Astrocyte (in vitro differentiated cells and primary cell): ENCODE measurements around the gene NR2F1. TPM values are rescaled to one million over a fixed set of nuclear protein-coding genes. Genes with fewer than 3 reads are reported as not detected.

ENCODE experiments used
- DNase-seq: peaks from one replicate; pipeline ENCODE4 v3.0.0-alpha.2; 2010; ENCODE audit warnings: low read depth
- FAIRE-seq: peaks from 2 replicates; lab custom pipeline; 2011; peaks lifted over from hg19 to GRCh38; lab: Jason Lieb, UNC
- H2AFZ ChIP-seq: 2 replicates; pipeline ENCODE4 v1.6.0; 2012; ENCODE audit warnings: low read depth, low read length, inconsistent platforms
- H3K27ac ChIP-seq: 2 replicates; pipeline ENCODE4 v1.5.1; 2011; ENCODE audit warnings: low read depth, low read length, inconsistent platforms
- H3K27me3 ChIP-seq: 2 replicates; pipeline ENCODE4 v1.6.0; 2011; ENCODE audit warnings: low read length, inconsistent platforms; ENCODE audit not compliant: insufficient read depth
- H3K36me3 ChIP-seq: 2 replicates; pipeline ENCODE4 v1.5.1; 2011; ENCODE audit warnings: low read length, inconsistent platforms; ENCODE audit not compliant: insufficient read depth
- H3K4me1 ChIP-seq: 2 replicates; pipeline ENCODE4 v1.5.1; 2011; ENCODE audit warnings: low read length, inconsistent platforms; ENCODE audit not compliant: insufficient read depth
- H3K4me2 ChIP-seq: 2 replicates; pipeline ENCODE4 v1.6.0; 2012; ENCODE audit warnings: low read length, inconsistent platforms
- H3K4me3 ChIP-seq: 2 replicates; pipeline ENCODE4 v1.5.1; 2011; ENCODE audit warnings: low read depth, mild to moderate bottlenecking, low read length, inconsistent platforms; ENCODE audit not compliant: insufficient read depth
- H3K79me2 ChIP-seq: 2 replicates; pipeline ENCODE4 v1.6.0; 2012; ENCODE audit warnings: mild to moderate bottlenecking, low read length, inconsistent platforms; ENCODE audit not compliant: insufficient read depth
- H3K9ac ChIP-seq: 2 replicates; pipeline ENCODE4 v1.6.0; 2012; ENCODE audit warnings: mild to moderate bottlenecking, low read length, inconsistent platforms
- H3K9me3 ChIP-seq: 2 replicates; pipeline ENCODE4 v1.5.1; 2012; ENCODE audit warnings: low read depth, mild to moderate bottlenecking, low read length, inconsistent platforms; ENCODE audit not compliant: insufficient read depth
- H4K20me1 ChIP-seq: 2 replicates; pipeline ENCODE4 v1.6.0; 2012; ENCODE audit warnings: low read length, inconsistent platforms; ENCODE audit not compliant: insufficient read depth
- H3K27ac Mint-ChIP-seq: one replicate; pipeline ENCODE4 v1.8.0; 2021; ENCODE audit warnings: mild to moderate bottlenecking, mixed read lengths; ENCODE audit not compliant: unreplicated experiment
- H3K27me3 Mint-ChIP-seq: one replicate; pipeline ENCODE4 v1.8.0; 2021; ENCODE audit warnings: low read depth, mixed read lengths; ENCODE audit not compliant: unreplicated experiment
- H3K36me3 Mint-ChIP-seq: one replicate; pipeline ENCODE4 v1.8.0; 2021; ENCODE audit warnings: low read depth, mixed read lengths; ENCODE audit not compliant: unreplicated experiment
- H3K4me1 Mint-ChIP-seq: one replicate; pipeline ENCODE4 v1.8.0; 2021; ENCODE audit warnings: low read depth, mixed read lengths; ENCODE audit not compliant: unreplicated experiment
- H3K4me3 Mint-ChIP-seq: one replicate; pipeline ENCODE4 v1.8.0; 2021; ENCODE audit warnings: mild to moderate bottlenecking, moderate library complexity, mixed read lengths; ENCODE audit not compliant: unreplicated experiment
- H3K9me3 Mint-ChIP-seq: one replicate; pipeline ENCODE4 v1.8.0; 2021; ENCODE audit warnings: mild to moderate bottlenecking, mixed read lengths; ENCODE audit not compliant: unreplicated experiment
- CTCF ChIP-seq: IDR thresholded peaks from 2 replicates; pipeline ENCODE4 v1.5.1; 2011; ENCODE audit warnings: low read depth, mild to moderate bottlenecking, inconsistent platforms, low read length, moderate library complexity; ENCODE audit not compliant: insufficient read depth
- EZH2 ChIP-seq: IDR thresholded peaks from 2 replicates; pipeline ENCODE4 v1.6.1; 2012; ENCODE audit warnings: mild to moderate bottlenecking, low read length, inconsistent platforms; ENCODE audit not compliant: insufficient read depth
- total RNA-seq: library from RNA; stranded (reverse); gene quantifications from 2 replicates; pipeline ENCODE4 v1.2.1, GENCODE V29; 2021

NR2F1 gene
- total RNA-seq, 1 donor from 2014 or later, result 4.3 TPM

GRCh38 chr5:93586736-93587596 is 3.9 kb downstream of the NR2F1 start:
- Mint-ChIP-seq H3K4me3 (no peak overlapping the region), H3K4me1 (peaks cover 10% of the 10 kb centered on the region), H3K27me3 (peaks cover 61% of the 10 kb centered on the region), H3K27ac (no peak overlapping the region), H3K36me3 (peaks cover 11% of the 10 kb centered on the region), H3K9me3 (peaks cover 12% of the 10 kb centered on the region)
- H3K9me3 ChIP-seq, result no peaks in the 10 kb centered on the region
- H3K4me2 ChIP-seq, result peak overlapping the region; percentile 91
- H2AFZ ChIP-seq, result no peak overlapping the region
- peaks cover 83% of the 10 kb centered on the region for H3K79me2 ChIP-seq
- H3K9ac ChIP-seq, result peak overlapping the region; percentile 97
- peak overlapping the region; percentile 87 for H3K27ac ChIP-seq
- no peaks in the 10 kb centered on the region for H3K27me3 ChIP-seq
- FAIRE-seq, result no peak
- TF ChIP-seq CTCF (no peak), EZH2 (no peak)
- H3K4me3 ChIP-seq, result peak overlapping the region; percentile 93
- peaks cover 43% of the 10 kb centered on the region for H4K20me1 ChIP-seq
- H3K4me1 ChIP-seq, result peaks cover 36% of the 10 kb centered on the region
- peaks cover 12% of the 10 kb centered on the region for H3K36me3 ChIP-seq
- DNase-seq, result no peak

DNA sequence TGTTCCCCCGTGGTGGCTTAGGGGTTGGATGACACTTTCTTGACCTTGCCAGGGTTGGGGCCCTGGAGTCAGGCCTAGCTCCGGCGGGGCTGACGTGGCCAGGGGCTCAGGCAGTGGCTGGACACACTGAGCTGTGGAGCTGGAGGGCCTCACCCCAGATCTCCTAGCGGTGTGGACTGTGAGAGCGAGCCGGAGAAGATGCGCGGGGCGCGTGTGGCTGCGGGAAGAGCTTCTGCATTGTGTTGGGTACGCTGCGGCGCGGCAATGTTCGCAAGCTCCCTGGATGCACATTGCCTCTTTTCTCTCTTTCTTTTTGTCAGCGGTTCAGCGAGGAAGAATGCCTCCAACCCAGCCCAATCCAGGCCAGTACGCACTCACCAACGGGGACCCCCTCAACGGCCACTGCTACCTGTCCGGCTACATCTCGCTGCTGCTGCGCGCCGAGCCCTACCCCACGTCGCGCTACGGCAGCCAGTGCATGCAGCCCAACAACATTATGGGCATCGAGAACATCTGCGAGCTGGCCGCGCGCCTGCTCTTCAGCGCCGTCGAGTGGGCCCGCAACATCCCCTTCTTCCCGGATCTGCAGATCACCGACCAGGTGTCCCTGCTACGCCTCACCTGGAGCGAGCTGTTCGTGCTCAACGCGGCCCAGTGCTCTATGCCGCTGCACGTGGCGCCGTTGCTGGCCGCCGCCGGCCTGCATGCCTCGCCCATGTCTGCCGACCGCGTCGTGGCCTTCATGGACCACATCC is 4.8 kb downstream of the NR2F1 start:
- Histone ChIP-seq H3K9ac (peak overlapping the region; percentile 97), H3K4me2 (peak overlapping the region; percentile 91), H2AFZ (peak overlapping the region; percentile 20), H3K4me1 (peaks cover 38% of the 10 kb centered on the region), H3K27ac (peak overlapping the region; percentile 75), H3K36me3 (peaks cover 12% of the 10 kb centered on the region), H3K79me2 (peaks cover 91% of the 10 kb centered on the region), H3K9me3 (no peaks in the 10 kb centered on the region), H3K4me3 (peak overlapping the region; percentile 93), H3K27me3 (no peaks in the 10 kb centered on the region), H4K20me1 (peaks cover 45% of the 10 kb centered on the region)
- Mint-ChIP-seq H3K36me3 (peaks cover 11% of the 10 kb centered on the region), H3K27ac (no peak overlapping the region), H3K9me3 (peaks cover 12% of the 10 kb centered on the region), H3K4me1 (peaks cover 10% of the 10 kb centered on the region), H3K4me3 (no peak overlapping the region), H3K27me3 (peaks cover 67% of the 10 kb centered on the region)
- FAIRE-seq (no peak), DNase-seq (no peak)
- TF ChIP-seq EZH2, result no peak
- no peak for TF ChIP-seq CTCF
